GM20000 (cell line): ENCODE data around the gene PAQR7.

Experiments used
- DNase-seq: peaks from one replicate; pipeline ENCODE4 v3.0.0; 2012; ENCODE audit warnings: low spot score
- TF ChIP-seq, protein P1 (sequence below): IDR thresholded peaks from 2 replicates; pipeline ENCODE4 v1.5.1; 2012; ENCODE audit warnings: mild to moderate bottlenecking, control low read depth; ENCODE audit errors: extremely low read depth, missing control alignments

The PAQR7 gene

DNA sequence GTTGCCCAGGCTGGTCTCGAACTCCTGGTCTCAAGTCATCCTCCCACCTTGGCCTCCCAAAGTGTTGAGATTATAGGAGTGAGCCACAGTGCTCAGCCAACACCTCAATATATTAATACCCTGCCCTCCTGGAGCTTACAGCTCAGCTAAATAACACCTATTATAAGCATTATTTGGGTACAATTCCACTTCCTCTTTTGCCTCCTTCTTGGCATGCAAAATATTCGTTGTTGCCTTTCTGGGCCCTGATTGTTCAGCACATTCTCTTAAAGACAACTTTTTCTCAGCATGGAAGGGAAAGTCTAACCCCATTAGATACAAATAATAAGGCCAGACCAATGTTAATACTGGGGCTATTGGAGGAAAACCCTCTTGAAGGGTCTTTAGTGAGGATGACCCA lies 2.8 kb downstream of the PAQR7 start:
- TF ChIP-seq, protein P1, sequence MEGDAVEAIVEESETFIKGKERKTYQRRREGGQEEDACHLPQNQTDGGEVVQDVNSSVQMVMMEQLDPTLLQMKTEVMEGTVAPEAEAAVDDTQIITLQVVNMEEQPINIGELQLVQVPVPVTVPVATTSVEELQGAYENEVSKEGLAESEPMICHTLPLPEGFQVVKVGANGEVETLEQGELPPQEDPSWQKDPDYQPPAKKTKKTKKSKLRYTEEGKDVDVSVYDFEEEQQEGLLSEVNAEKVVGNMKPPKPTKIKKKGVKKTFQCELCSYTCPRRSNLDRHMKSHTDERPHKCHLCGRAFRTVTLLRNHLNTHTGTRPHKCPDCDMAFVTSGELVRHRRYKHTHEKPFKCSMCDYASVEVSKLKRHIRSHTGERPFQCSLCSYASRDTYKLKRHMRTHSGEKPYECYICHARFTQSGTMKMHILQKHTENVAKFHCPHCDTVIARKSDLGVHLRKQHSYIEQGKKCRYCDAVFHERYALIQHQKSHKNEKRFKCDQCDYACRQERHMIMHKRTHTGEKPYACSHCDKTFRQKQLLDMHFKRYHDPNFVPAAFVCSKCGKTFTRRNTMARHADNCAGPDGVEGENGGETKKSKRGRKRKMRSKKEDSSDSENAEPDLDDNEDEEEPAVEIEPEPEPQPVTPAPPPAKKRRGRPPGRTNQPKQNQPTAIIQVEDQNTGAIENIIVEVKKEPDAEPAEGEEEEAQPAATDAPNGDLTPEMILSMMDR = no peak
- DNase-seq = no peak

DNA sequence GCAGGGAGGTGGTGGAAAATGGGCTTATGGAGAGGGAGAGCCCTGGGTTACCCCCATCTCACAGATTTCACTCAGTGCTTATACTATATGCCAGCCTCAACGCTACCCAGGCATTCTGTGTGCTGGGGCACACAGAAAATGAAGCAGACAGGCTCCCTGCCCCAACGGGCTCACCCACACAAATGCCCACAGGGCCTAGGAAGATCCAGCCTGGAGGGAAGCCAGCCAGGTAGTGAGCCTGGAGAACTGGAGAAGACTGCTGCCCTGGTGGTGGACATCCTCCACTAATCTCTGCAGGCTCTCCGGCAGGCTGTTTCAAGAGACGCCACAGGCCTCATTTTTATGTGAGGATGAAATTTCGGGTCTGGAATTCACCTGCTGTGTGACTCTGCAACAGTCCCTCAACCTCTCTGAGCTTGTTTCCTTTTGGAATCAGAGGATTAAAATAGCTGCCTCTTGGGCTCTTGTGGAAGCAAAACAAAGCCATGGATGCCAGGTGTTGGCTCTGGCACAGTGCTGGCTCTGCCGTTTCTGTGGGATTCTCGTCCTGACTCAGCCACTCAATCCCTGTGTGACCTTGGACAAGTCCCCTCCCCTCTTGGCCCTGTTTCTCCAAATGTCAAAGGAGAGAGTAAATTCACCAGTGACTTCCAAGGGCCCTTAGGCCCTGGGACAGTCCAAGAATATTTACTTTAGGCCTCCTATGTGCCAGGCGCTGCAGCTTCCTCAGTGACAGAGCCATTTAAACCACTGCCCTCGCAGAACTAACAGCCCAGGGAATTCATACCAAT lies 3.6 kb downstream of the PAQR7 start:
- DNase-seq = no peak
- TF ChIP-seq, protein P1 = no peak

DNA sequence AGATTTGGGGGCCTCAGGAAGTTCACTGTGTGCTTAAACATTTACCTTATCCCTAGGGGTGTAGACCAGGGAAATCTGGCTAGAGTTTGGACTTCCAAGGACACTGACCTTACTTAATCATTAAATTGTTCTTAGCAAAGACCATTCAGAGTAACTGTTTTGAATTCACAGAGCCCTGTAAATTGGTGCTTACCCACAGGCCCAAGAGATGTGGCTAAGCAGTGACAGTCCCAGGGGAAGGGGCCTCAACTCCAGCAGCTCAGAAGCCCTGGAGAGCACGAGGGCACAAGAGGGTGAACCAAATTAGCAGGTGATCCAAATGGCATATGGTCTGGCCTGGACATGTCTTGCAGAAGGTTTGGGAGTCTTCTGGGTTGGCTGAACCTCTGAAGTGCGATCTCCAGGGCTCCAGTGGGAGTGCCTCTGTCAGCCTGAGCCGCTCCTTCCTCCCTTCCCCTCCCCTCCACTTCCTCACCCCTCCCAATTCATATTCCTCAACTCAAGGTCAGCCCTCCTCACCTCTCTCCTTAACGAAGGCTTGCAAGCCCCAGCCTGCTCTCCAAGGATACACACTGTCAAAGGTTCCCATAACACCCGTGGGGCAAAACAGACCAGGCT lies 4.3 kb downstream of the PAQR7 start:
- DNase-seq = no peak
- TF ChIP-seq, protein P1 = no peak

DNA sequence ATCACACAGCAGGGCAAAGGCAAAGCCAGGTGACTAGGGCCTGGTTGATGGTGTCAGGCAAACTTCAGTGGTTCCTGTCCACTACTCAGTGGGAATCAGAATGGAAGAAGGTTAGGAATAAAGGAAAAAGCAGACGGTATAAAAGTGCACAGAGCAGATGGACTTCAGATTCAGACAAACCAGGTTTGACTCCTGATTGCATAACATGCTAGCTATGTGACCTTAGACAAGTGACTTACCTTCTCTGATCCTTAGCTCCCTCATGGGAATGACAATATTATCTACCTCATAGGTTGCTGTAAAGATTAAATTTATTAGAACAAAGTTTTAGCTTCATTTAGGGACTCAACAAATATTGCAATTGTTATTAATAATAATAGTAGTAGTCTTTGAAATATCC lies 4.9 kb downstream of the PAQR7 start:
- TF ChIP-seq, protein P1 = no peak
- no peak for DNase-seq

DNA sequence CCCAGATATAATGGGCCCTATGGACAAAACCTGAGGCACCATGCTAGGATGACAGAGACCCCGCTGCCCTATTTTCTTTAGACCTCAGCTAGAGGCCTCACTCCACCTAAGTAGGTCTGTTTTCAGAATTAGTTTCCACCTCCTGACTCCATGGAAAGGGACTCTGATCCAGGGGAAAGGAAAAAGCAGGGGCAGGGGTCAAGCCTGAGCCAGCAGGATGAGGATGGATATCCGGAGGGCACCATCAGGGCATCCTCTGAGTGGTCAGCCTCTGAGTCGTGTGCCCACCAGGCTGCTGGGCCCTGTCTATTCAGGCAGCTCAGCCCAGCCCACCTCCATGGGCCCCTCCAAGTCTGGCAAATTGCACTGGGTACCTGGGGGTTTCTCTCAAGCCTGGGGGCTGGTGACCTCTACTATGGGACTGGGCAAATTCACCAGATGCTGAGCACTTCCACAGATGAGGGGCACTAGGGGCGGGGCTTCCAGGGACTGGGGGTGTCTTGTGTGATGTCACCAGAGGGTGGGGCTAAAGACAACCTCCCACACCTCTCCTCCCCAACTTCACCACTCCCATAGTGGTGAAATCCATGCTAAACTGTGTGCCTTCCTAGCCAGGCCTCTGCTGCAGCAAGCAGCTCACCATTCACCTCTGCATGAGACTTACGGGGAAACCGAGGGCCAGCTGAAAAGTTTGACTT lies 5.5 kb downstream of the PAQR7 start:
- no peak for DNase-seq
- TF ChIP-seq, protein P1 = no peak

DNA sequence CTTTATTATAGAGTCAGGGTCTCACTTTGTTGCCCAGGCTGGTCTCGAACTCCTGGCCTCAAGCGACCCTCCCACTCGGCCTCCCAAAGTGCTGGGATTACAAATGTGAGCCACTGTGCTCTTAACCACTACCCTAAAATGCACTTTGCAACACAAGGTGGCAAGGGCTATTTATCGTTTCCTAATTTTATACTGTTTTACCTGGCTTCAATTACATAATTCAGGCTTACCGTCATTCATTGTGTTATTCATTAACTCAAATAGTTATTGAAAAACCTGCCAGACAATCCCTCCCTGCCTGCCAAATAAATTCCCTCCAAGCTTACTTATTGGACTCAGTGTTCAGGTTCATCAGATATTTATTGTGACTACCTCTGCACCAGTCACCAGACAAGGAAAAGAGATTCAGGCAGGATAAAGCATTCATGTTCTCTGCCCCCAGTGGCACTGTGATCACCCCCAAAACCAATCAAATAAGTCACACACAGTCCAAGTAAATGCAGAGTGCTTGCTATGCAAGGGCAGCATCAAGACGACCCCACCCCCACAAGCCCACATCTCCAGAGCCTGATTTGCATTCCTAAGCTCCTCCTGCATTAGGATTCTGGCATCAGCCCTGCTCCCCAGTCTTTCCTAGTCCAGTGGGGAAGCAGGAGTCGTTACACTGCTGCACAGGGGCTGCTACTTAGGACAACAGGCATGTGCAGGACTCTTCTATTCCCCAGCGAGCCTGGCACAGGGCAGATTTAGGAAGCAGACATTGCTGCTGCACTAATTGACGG lies 8.1 kb downstream of the PAQR7 start:
- DNase-seq = no peak
- TF ChIP-seq, protein P1 = no peak
